ENCODE results near the gene CNTN1. TPM values are rescaled to one million over a fixed set of nuclear protein-coding genes. Genes with fewer than 3 reads are reported as not detected.

Gene CNTN1
- total and polyA plus RNA-seq, 10 of the 15 experiments (the other 5 are each of a cell fraction or from before 2014, with no cell fraction given), result 0.06 to 0.14 TPM; not detected in 8

DNA sequence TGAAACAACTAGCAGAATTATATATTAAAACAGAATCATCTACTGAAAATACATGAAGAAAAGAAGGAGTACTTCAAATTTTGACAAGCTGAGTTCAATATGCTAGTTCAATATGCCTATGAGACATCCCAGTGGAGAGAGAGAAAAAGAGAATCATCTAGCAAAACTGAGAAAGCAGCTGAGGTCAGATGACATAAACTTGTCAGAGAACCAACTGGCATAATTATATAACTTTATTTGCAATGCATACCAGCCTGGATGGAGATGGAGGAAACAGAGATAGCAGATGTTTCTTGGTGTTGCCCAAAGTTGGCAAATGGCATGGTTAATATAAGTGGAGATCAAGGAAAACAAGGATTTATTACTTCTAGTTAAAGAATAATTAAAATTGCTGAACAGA lies 347.2 kb downstream of the CNTN1 start (continued):
- TF ChIP-seq, protein P1, sequence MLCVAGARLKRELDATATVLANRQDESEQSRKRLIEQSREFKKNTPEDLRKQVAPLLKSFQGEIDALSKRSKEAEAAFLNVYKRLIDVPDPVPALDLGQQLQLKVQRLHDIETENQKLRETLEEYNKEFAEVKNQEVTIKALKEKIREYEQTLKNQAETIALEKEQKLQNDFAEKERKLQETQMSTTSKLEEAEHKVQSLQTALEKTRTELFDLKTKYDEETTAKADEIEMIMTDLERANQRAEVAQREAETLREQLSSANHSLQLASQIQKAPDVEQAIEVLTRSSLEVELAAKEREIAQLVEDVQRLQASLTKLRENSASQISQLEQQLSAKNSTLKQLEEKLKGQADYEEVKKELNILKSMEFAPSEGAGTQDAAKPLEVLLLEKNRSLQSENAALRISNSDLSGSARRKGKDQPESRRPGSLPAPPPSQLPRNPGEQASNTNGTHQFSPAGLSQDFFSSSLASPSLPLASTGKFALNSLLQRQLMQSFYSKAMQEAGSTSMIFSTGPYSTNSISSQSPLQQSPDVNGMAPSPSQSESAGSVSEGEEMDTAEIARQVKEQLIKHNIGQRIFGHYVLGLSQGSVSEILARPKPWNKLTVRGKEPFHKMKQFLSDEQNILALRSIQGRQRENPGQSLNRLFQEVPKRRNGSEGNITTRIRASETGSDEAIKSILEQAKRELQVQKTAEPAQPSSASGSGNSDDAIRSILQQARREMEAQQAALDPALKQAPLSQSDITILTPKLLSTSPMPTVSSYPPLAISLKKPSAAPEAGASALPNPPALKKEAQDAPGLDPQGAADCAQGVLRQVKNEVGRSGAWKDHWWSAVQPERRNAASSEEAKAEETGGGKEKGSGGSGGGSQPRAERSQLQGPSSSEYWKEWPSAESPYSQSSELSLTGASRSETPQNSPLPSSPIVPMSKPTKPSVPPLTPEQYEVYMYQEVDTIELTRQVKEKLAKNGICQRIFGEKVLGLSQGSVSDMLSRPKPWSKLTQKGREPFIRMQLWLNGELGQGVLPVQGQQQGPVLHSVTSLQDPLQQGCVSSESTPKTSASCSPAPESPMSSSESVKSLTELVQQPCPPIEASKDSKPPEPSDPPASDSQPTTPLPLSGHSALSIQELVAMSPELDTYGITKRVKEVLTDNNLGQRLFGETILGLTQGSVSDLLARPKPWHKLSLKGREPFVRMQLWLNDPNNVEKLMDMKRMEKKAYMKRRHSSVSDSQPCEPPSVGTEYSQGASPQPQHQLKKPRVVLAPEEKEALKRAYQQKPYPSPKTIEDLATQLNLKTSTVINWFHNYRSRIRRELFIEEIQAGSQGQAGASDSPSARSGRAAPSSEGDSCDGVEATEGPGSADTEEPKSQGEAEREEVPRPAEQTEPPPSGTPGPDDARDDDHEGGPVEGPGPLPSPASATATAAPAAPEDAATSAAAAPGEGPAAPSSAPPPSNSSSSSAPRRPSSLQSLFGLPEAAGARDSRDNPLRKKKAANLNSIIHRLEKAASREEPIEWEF (IDR thresholded peaks at IDR 0.05; ENCODE audit: insufficient replicate concordance, low read depth, low read length), result no peak
- no peak for TF ChIP-seq SREBF2 (IDR thresholded peaks at IDR 0.05; ENCODE audit: low read length)
- TF ChIP-seq MYC (IDR thresholded peaks at IDR 0.05; ENCODE audit: insufficient read depth, insufficient read length, insufficient replicate concordance, low read length, severe bottlenecking), result no peak
- TF ChIP-seq POLR2A (IDR thresholded peaks at IDR 0.05; ENCODE audit: low read depth, low read length), result no peak
- TF ChIP-seq SMAD5 (IDR thresholded peaks at IDR 0.05; ENCODE audit: low read depth), result no peak

DNA sequence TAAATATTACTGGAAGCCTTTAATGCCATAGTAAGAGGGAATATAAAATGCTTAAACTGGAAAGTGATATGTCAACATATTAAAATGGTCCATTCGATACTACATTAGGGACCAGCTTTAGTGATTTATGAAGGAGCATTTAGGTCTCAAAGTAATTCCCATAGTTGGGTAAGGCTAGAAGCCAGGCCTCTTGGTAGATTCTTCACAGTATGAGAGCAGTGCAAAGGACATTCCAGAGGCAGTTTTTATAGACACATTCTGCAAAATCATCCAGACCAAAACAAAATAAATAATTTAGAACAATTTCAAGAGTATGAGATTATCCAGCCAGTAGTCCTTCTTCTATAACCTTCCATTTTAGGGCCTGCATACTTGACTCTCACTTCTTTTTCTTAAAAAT lies 353.3 kb downstream of the CNTN1 start:
- SMC1A ChIA-PET (ENCODE audit: uncharacterized antibody, unreplicated experiment), result no interaction called here
- POLR2A ChIA-PET, result no interaction called here
- H3K9me3 ChIP-seq (replicated peaks; ENCODE audit: control insufficient read depth, insufficient read depth, low read length), result no peaks in the 10 kb centered on the region
- intact Hi-C loops (cut with micrococcal nuclease; ENCODE audit: unreplicated experiment) (no loop called here), in situ Hi-C loops (cut with MboI) (no loop called here)
- BruUV-seq (replicated peaks), result no TSS peak
- RAD21 ChIA-PET (ENCODE audit: unreplicated experiment), result no interaction called here
- H3K36me3 ChIP-seq (ENCODE audit: control insufficient read depth in 2 of 2, insufficient read depth in 2 of 2, low read length in 1 of 2), result no peaks in the 10 kb centered on the region
- CTCF ChIA-PET, result no interaction called here
- 0% methylated on average over 1 of the region's 1 CpG for WGBS (ENCODE audit: insufficient coverage, insufficient replicate concordance, low lambda C conversion rate, missing lambda C conversion rate)
- ATAC-seq (no peak), FAIRE-seq (no peak), DNase-seq (ENCODE audit: low read depth, low spot score) (no peak)
- H4K20me1 ChIP-seq (ENCODE audit: control insufficient read depth, insufficient read depth), result no peaks in the 10 kb centered on the region
- H2AFZ ChIP-seq (ENCODE audit: control insufficient read depth, low read depth, low read length), result no peak overlapping the region
- H3K4me2 ChIP-seq (ENCODE audit: control insufficient read depth, insufficient read depth), result no peak overlapping the region
- H3K79me2 ChIP-seq (ENCODE audit: control insufficient read depth, insufficient read depth, low read length), result no peaks in the 10 kb centered on the region
- H3K4me3 ChIP-seq, result no peak overlapping the region
- no peak overlapping the region for H3K27ac ChIP-seq (ENCODE audit: control insufficient read depth, insufficient read depth)
- H3K9ac ChIP-seq (ENCODE audit: control insufficient read depth, insufficient read depth, low read length), result no peak overlapping the region
- H3K27me3 ChIP-seq (replicated peaks in 1 of 2; ENCODE audit: control insufficient read depth in 2 of 2, insufficient read depth in 2 of 2, low read length in 1 of 2), result no peaks in the 10 kb centered on the region
- TF ChIP-seq CHD4 (IDR thresholded peaks at IDR 0.05) (no peak), MTA2 (IDR thresholded peaks at IDR 0.05; ENCODE audit: low read depth) (no peak), SP1 (IDR thresholded peaks at IDR 0.05; ENCODE audit: low read depth, low read length) (no peak), DPF2 (IDR thresholded peaks at IDR 0.05) (no peak), TAF1 (IDR thresholded peaks at IDR 0.05; ENCODE audit: borderline replicate concordance, low read depth, low read length) (no peak), KAT2A (conservative IDR thresholded peaks at IDR 0.05; ENCODE audit: control insufficient read depth, low read depth, low read length) (no peak), CHD1 (IDR thresholded peaks at IDR 0.05; ENCODE audit: low read depth, low read length) (no peak)
- no peaks in the 10 kb centered on the region for H3K4me1 ChIP-seq (ENCODE audit: control insufficient read depth, insufficient read depth, low read length)
